Adipose tissue (tissue), 3 donors: ENCODE results near the gene CDK14. TPM values are rescaled to one million over a fixed set of nuclear protein-coding genes. Genes with fewer than 3 reads are reported as not detected.

Experiments
- H3K27ac ChIP-seq: one replicate; pipeline ENCODE4 v1.5.1; 2013; ENCODE audit warnings: low read depth, low read length
- WGBS, 3 donors: extraction: QIAGEN DNeasy Blood & Tissue Kit; methylation state at CpG; one replicate each; pipeline ENCODE4 v1.1.7; 2013; 5-methylcytosine and 5-hydroxymethylcytosine counted together
- polyA plus RNA-seq, 3 donors: library from polyadenylated mRNA; stranded (reverse); fragments of 200-250 nt; gene quantifications; one replicate each; pipeline ENCODE4 v1.2.3, GENCODE V29; 2013
- donor health status: healthy with polysubstance abuse.
- donor health status: Bipolar disorder and iron deficiency.
- donor health status: healthy.

The CDK14 gene
- polyA plus RNA-seq, 3 donors, result 4.5 to 14.7 (median 5.2) TPM

GRCh38 chr7:91062713-91063112 is 466.6 kb downstream of the CDK14 start:
- no peak overlapping the region for H3K27ac ChIP-seq
- 84 to 95% (median 93%) methylated on average over 2 of the region's 2 CpGs for WGBS, 3 donors

GRCh38 chr7:91064052-91064451 is 467.9 kb downstream of the CDK14 start:
- WGBS, 3 donors, result 67 to 93% (median 88%) methylated on average over 2 of the region's 2 CpGs
- H3K27ac ChIP-seq, result no peak overlapping the region

DNA sequence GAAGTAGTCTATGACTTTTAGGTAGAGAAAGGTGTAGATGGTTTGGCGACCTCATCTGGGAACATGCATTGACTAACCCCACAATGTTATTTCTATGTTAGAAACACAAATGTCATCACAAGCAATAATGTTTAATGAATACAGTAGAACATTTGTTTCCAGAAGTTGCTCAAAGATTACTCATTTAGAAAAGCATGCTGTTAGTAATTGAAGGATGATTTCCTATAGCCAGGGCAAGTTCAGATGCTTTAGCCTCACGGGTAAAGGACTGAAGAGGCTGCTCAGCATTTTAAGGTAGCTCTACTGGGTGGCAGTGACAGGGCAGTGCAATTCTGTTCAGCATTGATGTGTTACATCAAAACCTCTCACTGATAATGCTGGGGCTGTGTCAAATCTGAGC is 468.8 kb downstream of the CDK14 start:
- WGBS, 3 donors, result 83 to 93% (median 90%) methylated on average over 2 of the region's 2 CpGs
- H3K27ac ChIP-seq, result no peak overlapping the region

GRCh38 chr7:91066627-91067026 is 470.5 kb downstream of the CDK14 start:
- no peak overlapping the region for H3K27ac ChIP-seq
- 61 to 77% (median 75%) methylated on average over 4 of the region's 4 CpGs for WGBS, 3 donors

DNA sequence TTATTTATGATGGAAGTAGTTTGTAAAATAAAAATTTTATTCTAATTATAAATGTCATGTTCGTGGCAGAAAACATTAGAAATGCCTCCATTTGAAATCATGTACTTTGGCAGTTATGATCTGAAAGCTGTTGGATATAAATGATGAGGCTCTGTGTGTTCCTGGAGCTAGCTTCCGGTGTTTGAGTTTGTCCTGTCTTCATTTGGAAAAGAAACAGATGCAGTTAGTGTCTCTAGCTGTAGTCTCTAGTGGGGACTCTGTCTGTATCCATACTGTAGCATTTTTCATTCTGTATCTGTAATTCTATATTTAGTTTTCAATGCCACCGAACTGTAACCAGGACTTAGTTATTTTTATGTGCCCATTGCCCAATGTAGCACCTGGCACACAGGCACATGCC is 471.1 kb downstream of the CDK14 start:
- WGBS, 3 donors, result 69 to 77% (median 73%) methylated on average over 3 of the region's 3 CpGs
- H3K27ac ChIP-seq, result no peak overlapping the region

DNA sequence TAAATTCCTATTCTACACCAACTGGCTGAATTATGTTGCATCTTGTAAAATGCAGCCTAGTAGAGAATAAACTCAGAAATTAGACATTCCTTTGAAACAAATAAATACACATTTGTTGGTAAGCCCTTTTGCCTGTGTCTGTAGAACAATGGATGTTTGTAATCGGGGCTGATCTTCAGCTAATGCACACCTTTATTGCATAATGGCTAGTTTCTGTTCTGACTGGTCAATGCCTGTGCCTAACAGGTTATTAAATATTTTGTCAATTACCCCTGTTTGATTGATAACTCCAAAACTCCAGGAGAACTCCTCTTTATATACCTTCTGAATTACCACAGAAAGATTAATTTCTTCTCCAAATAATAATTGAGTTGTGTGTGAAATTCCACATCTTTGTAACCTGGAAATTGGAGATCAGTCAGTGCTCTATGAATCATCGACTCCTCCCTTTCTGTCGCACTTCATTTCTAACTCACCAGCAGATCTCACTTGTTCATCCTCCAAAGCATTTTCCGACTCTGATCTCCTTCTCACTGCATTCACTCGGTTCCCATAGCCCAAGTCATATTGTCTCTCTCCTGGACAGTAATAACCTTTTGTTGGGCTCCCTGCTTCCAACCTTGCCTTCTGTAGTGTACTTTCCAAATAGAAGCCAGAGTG is 472.1 kb downstream of the CDK14 start:
- 74 to 92% (median 88%) methylated on average over 5 of the region's 5 CpGs for WGBS, 3 donors
- H3K27ac ChIP-seq, result no peak overlapping the region

- no peak overlapping the region for H3K27ac ChIP-seq
- 98 to 100% (median 99%) methylated on average over 4 of the region's 4 CpGs for WGBS, 3 donors
These were observed 473.0 kb downstream of the CDK14 start for GRCh38 chr7:91069146-91069545.

- WGBS, 3 donors, result 65 to 78% (median 68%) methylated on average over 3 of the region's 3 CpGs
- no peak overlapping the region for H3K27ac ChIP-seq
These were observed 483.4 kb downstream of the CDK14 start for GRCh38 chr7:91079487-91079886.

GRCh38 chr7:91080351-91080750 is 484.2 kb downstream of the CDK14 start:
- WGBS, 3 donors, result 87 to 95% (median 91%) methylated on average over 3 of the region's 3 CpGs
- no peak overlapping the region for H3K27ac ChIP-seq

DNA sequence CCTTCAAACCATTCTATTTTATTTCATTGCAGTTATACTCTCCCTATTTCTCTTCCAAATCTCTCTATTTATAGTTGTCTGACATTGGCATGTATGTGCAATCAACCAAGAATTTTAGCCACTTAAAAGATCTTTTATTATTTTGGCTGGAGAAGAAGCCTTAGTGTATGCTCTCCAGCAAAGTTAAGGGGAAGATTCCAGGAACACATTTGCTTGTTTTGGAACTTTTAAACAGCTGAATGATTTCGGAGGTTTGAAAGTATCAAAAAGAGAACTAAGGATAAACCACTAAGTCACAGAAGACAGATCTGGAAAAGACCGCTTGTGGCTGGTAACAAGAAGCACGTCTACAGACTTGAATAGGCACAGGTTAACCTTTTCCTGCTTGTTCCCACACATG is 485.9 kb downstream of the CDK14 start:
- no peak overlapping the region for H3K27ac ChIP-seq
- WGBS, 3 donors, result 33 to 55% (median 36%) methylated on average over 3 of the region's 3 CpGs

DNA sequence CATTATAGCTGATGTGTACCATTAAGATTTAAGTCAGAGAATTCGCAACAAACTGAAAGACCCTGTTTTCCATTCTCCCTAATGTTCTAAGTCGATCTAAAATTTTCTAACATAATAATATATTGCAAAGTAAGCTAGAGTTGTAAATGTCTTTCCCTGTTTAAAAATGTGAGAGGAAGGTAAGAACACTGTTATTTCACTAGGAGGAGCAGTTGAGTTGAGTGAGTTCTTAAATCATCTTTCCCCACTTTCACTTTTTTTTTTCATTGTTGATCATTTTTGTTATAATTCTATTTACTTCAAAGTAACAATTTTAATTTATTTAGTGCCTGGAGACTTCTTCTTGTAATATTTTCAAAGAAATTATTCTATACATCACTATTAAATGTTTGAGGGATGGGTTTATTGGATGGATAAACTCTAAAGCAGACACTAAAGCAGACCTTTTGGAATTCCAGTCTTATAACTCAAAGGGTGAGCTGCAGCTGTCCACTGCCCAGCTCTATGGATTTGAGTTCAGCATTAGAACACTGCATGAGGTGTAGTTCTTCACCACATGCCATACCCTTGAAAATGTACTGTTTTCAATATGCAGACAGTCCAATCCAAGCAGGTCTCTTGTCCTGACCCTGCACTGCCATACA is 486.9 kb downstream of the CDK14 start:
- WGBS, 3 donors, result 48 to 64% (median 51%) methylated on average over 2 of the region's 2 CpGs
- H3K27ac ChIP-seq, result no peak overlapping the region

DNA sequence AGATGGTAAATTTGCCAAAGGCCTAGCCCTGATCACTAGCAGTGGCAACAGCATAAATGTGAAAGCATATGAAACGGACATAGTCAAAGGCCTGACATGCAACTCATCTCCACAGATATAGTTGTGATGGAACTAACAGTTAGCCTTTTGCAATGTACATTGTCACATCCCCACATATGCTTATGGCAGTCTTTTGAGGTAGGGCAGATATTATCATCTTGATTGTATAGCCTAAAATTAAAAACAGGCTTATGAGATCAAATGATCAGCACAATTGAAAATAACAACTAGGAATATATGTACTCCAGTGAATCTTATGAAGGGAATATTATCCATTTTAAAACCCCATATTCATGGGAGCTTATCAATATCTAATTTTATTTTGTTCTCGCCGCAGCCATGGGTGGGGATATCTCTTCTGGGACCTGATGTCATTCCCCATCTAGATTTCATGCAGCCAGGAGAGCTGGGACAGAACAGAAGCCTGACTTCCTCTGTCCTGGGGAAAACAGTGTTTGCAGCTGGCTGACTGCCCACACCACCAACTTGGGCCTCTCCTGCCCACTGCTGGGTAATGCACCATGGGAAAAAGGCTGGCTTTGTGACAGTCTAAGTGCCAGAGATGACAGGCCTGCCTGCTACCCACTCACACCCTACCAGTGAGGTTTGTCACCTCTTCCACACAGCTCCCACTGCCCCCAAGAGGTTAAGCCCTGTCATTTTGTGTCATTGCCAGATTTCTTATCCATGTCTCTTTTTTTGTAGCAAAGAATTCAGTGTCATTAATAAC is 487.9 kb downstream of the CDK14 start:
- H3K27ac ChIP-seq, result no peak overlapping the region
- WGBS, 3 donors, result 58 to 69% (median 65%) methylated on average over 3 of the region's 3 CpGs

DNA sequence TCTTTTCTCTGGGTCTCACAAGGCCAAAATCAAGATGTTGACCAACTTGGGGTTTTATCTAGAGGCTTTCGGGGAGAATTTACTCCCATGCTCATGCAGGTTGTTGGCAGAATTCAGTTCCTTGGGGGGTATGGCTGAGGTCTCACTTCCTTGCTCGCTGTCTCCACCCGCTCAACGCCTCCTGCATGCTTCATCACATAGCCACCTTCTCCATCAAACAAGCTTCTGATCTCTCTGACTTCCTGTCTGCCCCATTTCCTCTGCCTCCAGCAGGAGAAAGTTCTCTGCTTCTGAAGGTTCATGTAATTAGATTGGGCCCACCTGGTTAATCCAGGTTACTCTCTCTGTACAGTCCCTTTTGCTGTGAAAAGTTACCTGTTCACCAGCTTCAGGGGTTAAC is 489.1 kb downstream of the CDK14 start:
- 82 to 90% (median 86%) methylated on average over 4 of the region's 4 CpGs for WGBS, 3 donors
- no peak overlapping the region for H3K27ac ChIP-seq

GRCh38 chr7:91086200-91086599 is 490.1 kb downstream of the CDK14 start:
- WGBS, 3 donors, result 91 to 92% (median 92%) methylated on average over 4 of the region's 4 CpGs
- H3K27ac ChIP-seq, result no peak overlapping the region

- H3K27ac ChIP-seq, result no peak overlapping the region
- WGBS, 3 donors, result 57 to 76% (median 67%) methylated on average over 1 of the region's 1 CpG
These were observed 492.0 kb downstream of the CDK14 start for GRCh38 chr7:91088156-91088555.

DNA sequence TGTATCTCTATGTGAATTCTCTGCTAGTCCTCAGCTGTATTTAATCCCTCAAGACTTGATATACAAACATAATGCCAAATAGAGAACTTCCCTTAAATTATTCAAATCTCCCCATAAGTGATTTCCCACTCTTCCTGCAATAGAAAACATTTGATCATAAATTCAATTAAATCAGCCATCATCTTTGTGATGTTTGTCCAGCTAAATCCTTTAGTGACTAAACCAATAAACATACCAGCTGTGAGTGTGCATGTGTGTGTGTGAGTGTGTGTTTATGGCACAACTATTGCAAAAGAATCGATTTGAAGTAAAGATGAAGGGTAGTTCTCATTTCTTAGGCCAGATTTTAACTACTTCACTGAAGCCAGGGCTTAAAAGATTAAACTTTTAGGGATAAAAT is 492.6 kb downstream of the CDK14 start:
- H3K27ac ChIP-seq, result no peak overlapping the region
- 39 to 49% (median 44%) methylated on average over 1 of the region's 1 CpG for WGBS, 3 donors

GRCh38 chr7:91089382-91089963 is 493.4 kb downstream of the CDK14 start:
- WGBS, 3 donors, result 4 to 11% (median 8%) methylated on average over 5 of the region's 5 CpGs
- H3K27ac ChIP-seq, result no peak overlapping the region

GRCh38 chr7:91090684-91091083 is 494.6 kb downstream of the CDK14 start:
- H3K27ac ChIP-seq, result no peak overlapping the region
- 94 to 97% (median 96%) methylated on average over 7 of the region's 7 CpGs for WGBS, 3 donors

DNA sequence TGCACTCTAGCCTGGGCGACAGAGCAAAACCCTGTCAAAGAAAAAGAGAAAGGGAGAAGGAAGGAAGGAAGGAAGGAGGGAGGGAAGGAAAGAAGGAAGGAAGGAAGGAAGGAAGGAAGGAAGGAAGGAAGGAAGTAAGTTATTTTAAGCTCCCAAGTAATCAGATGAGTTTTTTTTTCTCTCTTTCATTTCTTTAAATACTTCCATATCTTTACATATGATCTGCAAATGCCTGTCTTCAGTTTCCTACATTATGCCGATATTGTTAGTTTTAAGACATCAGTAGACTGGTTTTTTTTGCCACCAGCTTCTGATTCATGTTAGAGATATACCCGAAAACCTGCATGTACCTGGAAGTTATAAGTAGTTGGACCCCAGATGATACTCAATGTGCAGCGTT is 495.5 kb downstream of the CDK14 start:
- no peak overlapping the region for H3K27ac ChIP-seq
- 76 to 95% (median 92%) methylated on average over 4 of the region's 4 CpGs for WGBS, 3 donors
